HG02588 (cell line): ENCODE measurements around the gene TEAD1.
"Not testable (repeated sequence)": the region's sequence is repeated elsewhere in the genome, so short reads cannot be mapped to it uniquely, and the experiment has no call there.

Experiments used
- ATAC-seq: cut with Tn5 transposase; IDR thresholded peaks from one replicate; pipeline ENCODE4 v1.9.1; 2021; ENCODE audit warnings: mild to moderate bottlenecking, moderate library complexity; ENCODE audit not compliant: unreplicated experiment

Gene TEAD1

GRCh38 chr11:12733091-12733490 is 58.9 kb downstream of the TEAD1 start:
- ATAC-seq = no peak

GRCh38 chr11:12734625-12735024 is 60.4 kb downstream of the TEAD1 start:
- no peak for ATAC-seq

GRCh38 chr11:12735262-12735661 is 61.0 kb downstream of the TEAD1 start:
- no peak for ATAC-seq

GRCh38 chr11:12737024-12737423 is 62.8 kb downstream of the TEAD1 start:
- ATAC-seq = no peak

- ATAC-seq = no peak
Measured at GRCh38 chr11:12741671-12742216, 67.5 kb downstream of the TEAD1 start.

- ATAC-seq = no peak
Measured at GRCh38 chr11:12743834-12744449, 69.7 kb downstream of the TEAD1 start.

- ATAC-seq = no peak
Measured at GRCh38 chr11:12744826-12745502, 70.7 kb downstream of the TEAD1 start.

- no peak for ATAC-seq
Measured at GRCh38 chr11:12745787-12746186, 71.6 kb downstream of the TEAD1 start.

GRCh38 chr11:12746593-12747097 is 72.4 kb downstream of the TEAD1 start:
- ATAC-seq = no peak

GRCh38 chr11:12748561-12748960 is 74.3 kb downstream of the TEAD1 start:
- no peak for ATAC-seq

- ATAC-seq = no peak
Measured at GRCh38 chr11:12749442-12749841, 75.2 kb downstream of the TEAD1 start.

- no peak for ATAC-seq
Measured at GRCh38 chr11:12750181-12750580, 76.0 kb downstream of the TEAD1 start.

GRCh38 chr11:12752868-12753524 is 78.8 kb downstream of the TEAD1 start:
- no peak for ATAC-seq

- ATAC-seq = no peak
Measured at GRCh38 chr11:12754021-12754420, 79.8 kb downstream of the TEAD1 start.

- ATAC-seq = no peak
Measured at GRCh38 chr11:12754582-12755234, 80.5 kb downstream of the TEAD1 start.

GRCh38 chr11:12755510-12756453 is 81.6 kb downstream of the TEAD1 start:
- ATAC-seq = no peak

- no peak for ATAC-seq
Measured at GRCh38 chr11:12756454-12756806, 82.2 kb downstream of the TEAD1 start.

GRCh38 chr11:12756867-12757266 is 82.6 kb downstream of the TEAD1 start:
- ATAC-seq = no peak

GRCh38 chr11:12757416-12757815 is 83.2 kb downstream of the TEAD1 start:
- ATAC-seq = no peak

GRCh38 chr11:12758117-12758516 is 83.9 kb downstream of the TEAD1 start:
- ATAC-seq = not testable (repeated sequence)
